ENCODE data around the gene MAPK12. TPM values are rescaled to one million over a fixed set of nuclear protein-coding genes. Genes with fewer than 3 reads are reported as not detected.

Gene MAPK12
- total RNA-seq, 3 donors from 2014 or later, result 3.8 to 9.8 (median 5.3) TPM

- H3K27ac ChIP-seq, result peak overlapping the region in 1 of 2 donors; percentile 48
- TF ChIP-seq POLR2AphosphoS5 (IDR thresholded peaks at IDR 0.05) (no peak), CTCF (IDR thresholded peaks at IDR 0.05) (no peak), POLR2A (IDR thresholded peaks at IDR 0.05) (no peak)
- intact Hi-C loops (cut with DNase I; ENCODE audit: low total_unique reads), result no loop called here
Observed at GRCh38 chr22:50267591-50268390, 6.3 kb upstream of the MAPK12 start.

GRCh38 chr22:50266994-50267393, 5.5 kb upstream of the MAPK12 start:
- no peak for DNase-seq (ENCODE audit: low spot score in 2 of 2)
- Histone ChIP-seq H3K4me1 (peaks cover 12 to 32% of the 10 kb centered on the region in 2 donors), H3K4me3 (peak overlapping the region in 2 of 3 donors; percentile 39 to 64), H3K27me3 (peaks cover 0 to 11% of the 10 kb centered on the region in 2 donors), H3K27ac (no peak overlapping the region), H3K36me3 (no peaks in the 10 kb centered on the region), H3K9me3 (no peaks in the 10 kb centered on the region)
- intact Hi-C loops (cut with DNase I; ENCODE audit: low total_unique reads), result no loop called here
- TF ChIP-seq POLR2A (IDR thresholded peaks at IDR 0.05) (no peak), CTCF (IDR thresholded peaks at IDR 0.05) (no peak), POLR2AphosphoS5 (IDR thresholded peaks at IDR 0.05) (no peak)

More at GRCh38 chr22:50267591-50268390, 6.3 kb upstream of the MAPK12 start:
- Histone ChIP-seq H3K36me3 (no peaks in the 10 kb centered on the region), H3K4me1 (peaks cover 12 to 34% of the 10 kb centered on the region in 2 donors), H3K27me3 (peaks cover 0 to 3% of the 10 kb centered on the region in 2 donors), H3K4me3 (peak overlapping the region; percentile 11 to 64 (median 39)), H3K9me3 (no peaks in the 10 kb centered on the region)
- peak; percentile 64 to 75 for DNase-seq (ENCODE audit: low spot score in 2 of 2)

- Histone ChIP-seq H3K27ac (no peak overlapping the region), H3K36me3 (no peaks in the 10 kb centered on the region), H3K27me3 (peaks cover 0 to 19% of the 10 kb centered on the region in 2 donors), H3K4me1 (peaks cover 5 to 16% of the 10 kb centered on the region in 2 donors), H3K9me3 (no peaks in the 10 kb centered on the region), H3K4me3 (no peak overlapping the region)
- no peak for DNase-seq (ENCODE audit: low spot score in 2 of 2)
- intact Hi-C loops (cut with DNase I; ENCODE audit: low total_unique reads), result no loop called here
- TF ChIP-seq POLR2AphosphoS5 (IDR thresholded peaks at IDR 0.05), result no peak
- TF ChIP-seq CTCF (IDR thresholded peaks at IDR 0.05), result no peak
- TF ChIP-seq POLR2A (IDR thresholded peaks at IDR 0.05), result no peak
Observed at GRCh38 chr22:50264946-50265669, 3.6 kb upstream of the MAPK12 start.

GRCh38 chr22:50264104-50264745, 2.7 kb upstream of the MAPK12 start:
- DNase-seq (ENCODE audit: low spot score in 2 of 2), result no peak
- Histone ChIP-seq H3K27ac (no peak overlapping the region), H3K9me3 (no peaks in the 10 kb centered on the region), H3K27me3 (peaks cover 0 to 19% of the 10 kb centered on the region in 2 donors), H3K36me3 (no peaks in the 10 kb centered on the region), H3K4me3 (no peak overlapping the region), H3K4me1 (peaks cover 5 to 13% of the 10 kb centered on the region in 2 donors)
- intact Hi-C loops (cut with DNase I; ENCODE audit: low total_unique reads), result no loop called here
- no peak for TF ChIP-seq POLR2A (IDR thresholded peaks at IDR 0.05)
- TF ChIP-seq POLR2AphosphoS5 (IDR thresholded peaks at IDR 0.05), result no peak
- TF ChIP-seq CTCF (IDR thresholded peaks at IDR 0.05), result no peak

All from breast epithelium (tissue), 4 donors.